Stimulated activated CD8-positive, alpha-beta memory T cell treated with anti-CD3 and anti-CD28 coated beads, Interleukin-12 subunit alpha, Interleukin-12 subunit beta, amount 100 ng/mL, for 24 hours (primary cell): ENCODE data around the gene CDKAL1.

Experiments
- DNase-seq: peaks from one replicate; pipeline ENCODE4 v3.0.0-alpha.2; 2020; ENCODE audit errors: extremely low read depth

Gene CDKAL1

GRCh38 chr6:20678831-20679352 lies 144.6 kb downstream of the CDKAL1 start:
- DNase-seq = no peak

DNA sequence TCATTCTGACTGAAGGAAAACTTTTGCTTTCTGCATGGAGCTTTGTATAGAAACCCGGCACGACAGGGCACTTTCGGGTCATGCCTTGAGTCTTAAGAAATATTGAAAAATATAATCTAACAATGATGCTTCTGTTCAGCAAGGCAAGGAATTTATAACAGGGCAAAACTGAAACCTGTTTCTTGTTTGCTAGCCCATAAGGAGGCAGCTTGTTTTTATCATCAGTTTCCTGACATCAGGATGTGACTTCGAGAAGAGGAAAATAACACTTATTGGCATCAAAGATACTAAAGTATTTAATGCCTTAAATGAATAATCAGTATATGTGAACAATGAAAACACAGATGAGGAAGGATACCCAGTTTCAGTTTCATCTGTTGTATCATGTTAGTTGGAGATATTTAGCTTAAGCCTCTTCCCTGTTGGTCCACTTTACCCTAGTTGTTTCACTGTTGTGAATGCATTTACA lies 146.5 kb downstream of the CDKAL1 start:
- no peak for DNase-seq

DNA sequence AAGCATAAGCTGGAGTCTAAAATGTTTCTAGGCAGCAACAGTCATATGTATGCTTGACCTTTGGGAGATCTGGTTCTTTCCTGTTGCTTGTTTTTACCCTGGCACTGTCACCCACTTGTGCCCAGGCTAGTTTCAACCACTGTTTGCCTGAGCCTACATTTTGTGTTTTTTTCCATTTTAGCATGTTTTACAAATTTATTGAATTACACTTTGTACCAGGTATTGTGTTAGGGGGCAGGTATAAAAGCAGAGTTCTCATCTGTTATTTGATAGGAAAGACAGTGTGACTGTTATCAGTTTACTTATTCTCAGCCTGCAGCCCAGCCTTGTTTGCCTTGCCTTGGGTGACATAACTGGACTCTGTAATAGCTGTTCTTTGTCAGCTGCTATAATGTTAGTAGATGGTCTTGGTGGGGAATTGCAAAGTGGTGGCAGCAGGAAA lies 147.0 kb downstream of the CDKAL1 start:
- DNase-seq = no peak

DNA sequence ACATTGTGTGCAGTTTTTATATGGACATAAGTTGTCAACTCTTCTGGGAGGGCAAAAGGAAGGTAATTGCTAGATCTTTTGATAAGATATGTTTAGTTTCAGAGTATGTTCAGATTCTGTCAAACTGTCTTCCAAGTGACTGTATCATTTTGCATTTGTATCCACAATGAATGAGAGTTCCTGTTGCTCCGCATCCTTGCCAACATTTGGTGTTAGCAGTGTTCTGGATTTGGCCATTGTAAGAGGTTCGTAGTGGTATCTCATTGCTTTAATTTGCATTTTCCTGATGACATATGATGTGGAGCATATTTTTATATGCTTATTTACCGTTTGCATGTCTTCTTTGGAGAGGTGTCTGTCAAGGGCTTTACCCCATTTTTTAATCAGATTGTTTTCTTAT lies 150.2 kb downstream of the CDKAL1 start:
- no peak for DNase-seq

GRCh38 chr6:20686142-20686541 lies 151.9 kb downstream of the CDKAL1 start:
- no peak for DNase-seq

DNA sequence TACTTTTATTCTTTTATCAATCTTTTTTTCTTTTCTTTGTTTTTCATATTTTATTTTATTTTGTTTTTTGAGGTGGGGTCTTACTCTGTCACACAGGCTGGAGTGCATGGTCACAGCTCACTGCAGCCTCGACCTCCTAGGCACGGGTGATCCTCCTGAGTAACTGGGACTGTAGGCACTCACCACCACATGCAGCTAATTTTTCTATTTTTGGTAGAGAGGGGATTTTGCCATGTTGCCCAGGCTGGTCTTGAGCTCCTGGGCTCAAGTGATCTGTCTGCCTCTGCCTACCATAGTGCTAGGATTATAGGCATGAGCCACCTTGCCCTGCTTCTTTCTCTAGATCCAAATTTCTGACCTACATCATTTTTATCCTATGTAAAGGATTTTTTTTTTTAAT lies 153.2 kb downstream of the CDKAL1 start:
- DNase-seq = no peak

GRCh38 chr6:20688710-20689500 lies 154.6 kb downstream of the CDKAL1 start:
- DNase-seq = no peak

DNA sequence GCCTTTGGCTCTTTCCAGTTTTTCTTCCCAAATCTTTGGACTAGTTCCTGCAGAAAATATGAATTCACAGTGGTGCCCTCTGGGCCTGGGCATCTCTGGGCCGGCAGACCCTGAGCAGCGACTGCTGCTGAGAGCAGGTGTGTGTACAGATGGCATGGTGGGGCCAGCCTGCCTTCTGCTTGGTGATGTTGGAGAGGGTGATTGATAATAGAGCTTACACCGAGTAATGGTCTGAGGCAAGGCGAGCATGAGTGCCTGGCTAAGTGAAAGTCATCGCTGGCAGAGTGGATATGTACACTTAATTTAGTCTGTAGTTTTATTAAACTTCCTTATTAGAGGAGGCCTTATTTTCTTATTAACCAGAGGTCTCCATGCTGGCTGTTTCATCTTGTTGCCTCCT lies 156.9 kb downstream of the CDKAL1 start:
- DNase-seq = no peak

- no peak for DNase-seq
Measured at GRCh38 chr6:20692023-20692422, 157.8 kb downstream of the CDKAL1 start.

DNA sequence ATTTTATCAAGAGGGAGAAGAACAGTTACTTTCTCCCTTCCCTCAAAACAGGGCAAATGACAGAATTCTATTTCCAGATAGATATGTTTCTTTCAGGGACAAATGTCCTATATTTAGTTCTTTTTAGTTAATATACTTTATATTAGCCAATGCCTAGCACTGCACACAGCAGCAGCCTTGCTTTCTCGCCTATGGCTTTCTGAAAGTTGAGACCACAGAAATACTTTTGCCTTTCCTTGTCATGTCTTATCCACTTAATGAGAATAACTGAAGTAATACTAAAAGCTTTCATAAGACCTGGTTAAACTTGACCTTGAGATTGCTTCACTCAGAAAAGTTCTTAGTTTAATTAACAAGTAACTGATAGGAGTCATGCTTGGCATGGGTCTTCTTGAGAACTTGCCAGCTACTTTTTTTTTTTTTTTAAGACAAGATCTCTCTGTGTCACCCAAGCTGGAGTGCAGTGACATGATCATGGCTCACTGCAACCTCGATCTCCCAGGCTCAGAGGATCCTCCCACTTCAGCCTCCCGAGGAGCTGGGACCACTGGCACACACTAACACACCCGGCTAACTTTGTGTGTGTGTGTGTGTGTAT lies 159.3 kb downstream of the CDKAL1 start:
- no peak for DNase-seq

DNA sequence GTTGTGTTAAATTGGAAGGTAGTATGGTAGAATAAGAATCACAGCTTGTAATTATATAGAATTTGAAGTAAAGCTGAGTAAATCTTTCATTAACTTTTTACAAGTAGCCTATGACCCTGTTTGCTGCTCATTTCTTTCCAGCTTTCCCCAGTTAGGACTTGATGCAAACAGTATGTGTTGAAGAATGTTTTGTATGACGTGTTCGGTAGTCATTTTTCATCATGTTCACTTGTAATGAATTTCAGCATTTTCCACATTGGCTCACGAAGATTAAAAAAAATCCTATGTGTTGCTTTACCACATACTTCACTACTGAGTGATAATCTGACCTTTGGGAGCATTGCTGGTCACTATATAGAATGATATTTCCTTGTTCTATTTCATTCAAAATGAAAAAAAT lies 162.4 kb downstream of the CDKAL1 start:
- DNase-seq = no peak

- no peak for DNase-seq
Measured at GRCh38 chr6:20698675-20699074, 164.4 kb downstream of the CDKAL1 start.

- no peak for DNase-seq
Measured at GRCh38 chr6:20699402-20699801, 165.1 kb downstream of the CDKAL1 start.

- no peak for DNase-seq
Measured at GRCh38 chr6:20700375-20700774, 166.1 kb downstream of the CDKAL1 start.

DNA sequence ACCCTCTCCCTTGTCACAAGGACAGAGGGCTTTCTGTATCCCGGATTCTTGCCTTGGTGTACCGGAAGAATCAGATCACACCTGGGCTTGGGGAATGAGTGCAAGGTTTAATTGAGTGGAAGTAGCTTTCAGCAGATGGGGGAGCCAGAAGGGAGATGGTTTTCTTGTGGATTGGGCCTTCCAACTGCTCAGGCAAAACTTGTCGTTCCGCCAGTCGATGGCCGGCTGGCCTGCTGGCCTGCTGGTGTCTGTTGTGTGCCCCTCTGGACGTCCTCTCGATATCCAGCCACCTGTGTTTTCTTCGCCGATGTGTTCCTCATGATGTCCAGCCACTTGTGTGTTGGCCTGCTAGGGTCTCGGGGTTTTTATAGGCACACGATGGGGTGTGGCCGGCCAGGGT lies 168.1 kb downstream of the CDKAL1 start:
- DNase-seq = no peak

DNA sequence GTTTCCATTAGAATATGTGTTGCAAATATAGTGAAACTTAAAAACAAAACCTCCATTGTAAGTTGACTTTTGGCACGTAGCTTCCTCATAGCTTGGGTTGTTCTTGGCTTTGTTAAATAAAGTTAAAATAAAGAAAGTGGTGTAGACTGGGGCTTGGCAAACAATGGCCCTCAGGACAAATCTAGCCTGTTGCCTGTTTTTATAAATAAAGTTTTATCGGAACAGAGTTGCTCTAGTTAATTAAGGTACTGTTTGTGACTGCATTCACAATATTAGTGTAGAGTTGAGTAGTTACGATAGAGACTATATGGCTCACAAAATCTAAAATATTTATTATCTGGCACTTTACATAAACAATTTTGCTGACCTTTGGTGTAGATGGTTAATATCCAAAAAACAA lies 168.8 kb downstream of the CDKAL1 start:
- DNase-seq = no peak

GRCh38 chr6:20704325-20705025 lies 170.2 kb downstream of the CDKAL1 start:
- no peak for DNase-seq

DNA sequence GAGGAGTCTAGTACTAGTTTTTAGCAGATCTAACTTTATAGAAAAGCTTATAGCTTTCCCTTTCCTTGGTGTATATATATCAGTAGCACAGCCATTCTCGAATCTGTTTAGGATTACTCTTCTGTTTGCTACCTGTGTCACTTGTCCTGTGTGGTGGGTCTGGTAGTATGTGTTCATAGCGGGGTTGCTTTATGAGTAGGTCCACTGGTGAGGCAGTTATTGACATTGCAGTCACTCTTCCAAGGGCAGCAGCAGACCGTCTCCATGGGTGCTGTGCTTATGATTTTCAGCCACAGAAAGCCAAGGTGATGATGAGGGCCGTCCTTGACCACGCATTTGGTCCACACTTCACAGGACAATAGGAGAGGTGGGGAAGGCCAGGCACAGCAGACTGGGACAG lies 171.5 kb downstream of the CDKAL1 start:
- DNase-seq = no peak

DNA sequence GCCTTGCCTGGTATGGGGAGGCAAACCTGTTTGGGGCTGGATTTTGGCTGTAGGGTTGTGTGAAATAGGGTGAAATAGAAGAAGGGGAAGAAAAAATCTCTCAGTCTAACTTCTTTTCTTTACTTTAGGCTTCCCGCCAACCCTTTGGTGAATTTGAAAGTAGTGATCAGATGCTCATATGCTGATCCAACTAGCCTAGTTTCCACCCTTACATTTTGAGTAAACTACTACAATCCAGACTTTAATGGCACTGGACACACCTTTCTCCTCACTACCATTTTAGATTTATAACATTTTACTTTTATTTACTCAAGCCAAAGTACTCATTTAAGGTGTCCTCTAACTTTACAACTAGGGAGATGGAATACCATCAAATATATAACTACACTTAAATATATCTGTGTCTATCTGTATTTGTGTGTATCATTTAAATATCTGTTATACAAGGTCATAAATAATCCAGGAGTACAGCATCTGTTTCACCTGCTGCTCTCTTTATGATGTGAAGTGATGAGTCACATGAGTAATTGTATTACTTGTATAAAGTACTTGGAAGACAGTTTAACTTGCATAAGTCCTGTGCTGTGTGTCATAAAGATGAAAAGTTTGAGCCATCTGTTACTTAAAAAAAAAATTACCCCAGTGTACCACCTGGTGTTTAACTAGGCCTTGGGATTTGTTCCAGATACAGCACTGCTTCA lies 172.1 kb downstream of the CDKAL1 start:
- DNase-seq = no peak

DNA sequence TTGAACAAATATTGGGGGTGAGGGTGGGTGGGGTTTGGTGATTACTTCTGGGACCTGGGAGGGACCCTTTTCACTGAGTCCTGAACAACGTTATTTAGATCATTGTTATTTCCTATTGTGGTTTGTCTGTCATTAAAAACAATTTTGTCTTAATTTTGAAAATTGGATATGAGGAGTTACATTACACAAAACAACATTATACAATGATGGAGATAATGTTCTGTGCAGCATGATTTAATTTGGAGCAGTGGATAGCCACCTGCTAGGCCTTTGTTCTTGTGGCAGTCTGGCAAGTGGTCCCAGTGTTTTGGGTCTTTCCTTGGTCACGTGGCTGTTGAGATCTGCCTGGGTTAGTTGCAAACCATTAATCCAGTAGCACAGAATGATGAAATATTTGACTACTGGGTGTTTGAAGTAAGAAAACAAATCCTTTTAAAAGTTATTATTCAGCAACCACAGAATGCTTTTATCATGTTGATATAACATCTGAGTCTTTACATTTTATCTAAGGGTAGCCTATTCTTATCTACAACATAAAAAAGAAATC lies 172.8 kb downstream of the CDKAL1 start:
- DNase-seq = no peak

GRCh38 chr6:20707870-20708269 lies 173.6 kb downstream of the CDKAL1 start:
- DNase-seq = no peak
